Activated CD4-positive, CD25-positive, alpha-beta regulatory T cell treated with anti-CD3 and anti-CD28 coated beads, Interleukin-2, amount 50 U/mL, for 72 hours (primary cell): Measurements from ENCODE around the gene HDAC8.
"Not testable (repeated sequence)": the region's sequence is repeated elsewhere in the genome, so short reads cannot be mapped to it uniquely, and the experiment has no call there.

Experiments used
- DNase-seq: peaks from one replicate; pipeline ENCODE4 v3.0.0; 2021

HDAC8 gene

DNA sequence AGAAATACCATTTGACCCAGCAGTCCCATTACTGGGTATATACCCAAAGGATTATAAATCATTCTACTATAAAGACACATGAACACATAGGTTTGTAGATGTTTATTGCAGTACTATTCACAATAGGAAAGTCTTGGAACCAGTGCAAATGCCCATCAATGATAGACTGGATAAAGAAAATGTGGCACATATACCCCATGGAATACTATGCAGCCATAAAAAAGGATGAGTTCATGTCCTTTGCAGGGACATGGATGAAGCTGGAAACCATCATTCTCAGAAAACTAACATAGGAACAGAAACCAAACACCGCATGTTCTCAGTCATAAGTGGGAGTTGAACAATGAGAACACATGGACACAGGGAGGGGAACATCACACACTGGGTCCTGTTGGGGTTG, 123.6 kb downstream of the HDAC8 start:
- not testable (repeated sequence) for DNase-seq

DNA sequence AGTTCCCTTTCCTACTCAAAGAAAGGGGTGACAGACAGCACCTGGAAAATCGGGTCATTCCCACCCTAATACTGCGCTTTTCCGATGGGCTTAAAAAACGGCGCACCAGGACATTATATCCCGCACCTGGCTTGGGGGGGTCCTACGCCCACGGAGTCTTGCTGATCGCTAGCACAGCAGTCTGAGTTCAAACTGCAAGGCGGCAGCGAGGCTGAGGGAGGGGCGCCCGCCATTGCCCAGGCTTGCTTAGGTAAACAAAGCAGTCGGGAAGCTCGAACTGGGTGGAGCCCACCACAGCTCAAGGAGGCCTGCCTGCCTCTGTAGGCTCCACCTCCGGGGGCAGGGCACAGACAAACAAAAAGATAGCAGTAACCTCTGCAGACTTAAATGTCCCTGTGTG, 131.9 kb downstream of the HDAC8 start:
- DNase-seq: not testable (repeated sequence)

GRCh38 chrX:72436010-72436409, 136.6 kb downstream of the HDAC8 start:
- no peak for DNase-seq

DNA sequence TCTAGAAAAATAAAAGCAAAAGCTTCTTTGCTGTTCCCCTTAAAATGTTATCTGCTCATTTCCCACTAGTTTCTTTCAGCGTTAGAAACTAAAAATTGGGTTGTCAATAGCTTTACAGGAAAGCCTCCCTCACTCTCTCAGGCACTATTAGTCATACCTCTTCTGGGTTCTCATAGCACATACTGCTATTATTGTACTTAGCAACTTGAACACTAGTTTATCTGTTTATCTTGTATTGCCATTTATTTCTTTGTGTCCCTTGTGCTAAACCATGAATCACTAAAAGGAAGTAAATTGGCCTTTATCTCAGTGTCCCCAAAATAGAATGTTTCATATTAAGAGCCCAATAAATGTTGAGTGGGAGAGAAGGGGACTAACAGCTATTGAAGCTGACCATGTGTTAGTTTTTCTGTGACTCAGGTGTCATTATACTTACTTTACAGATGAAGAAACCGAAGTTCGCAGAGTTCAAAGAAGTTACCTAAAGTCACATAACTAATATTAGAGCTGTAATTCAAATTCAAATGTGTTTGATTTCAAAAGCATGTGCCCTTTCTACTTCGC, 142.2 kb downstream of the HDAC8 start:
- DNase-seq: no peak

- DNase-seq: no peak
Measured at GRCh38 chrX:72421797-72422196, 150.8 kb downstream of the HDAC8 start.

- no peak for DNase-seq
Measured at GRCh38 chrX:72409993-72410392, 162.7 kb downstream of the HDAC8 start.

GRCh38 chrX:72408885-72409284, 163.8 kb downstream of the HDAC8 start:
- no peak for DNase-seq

GRCh38 chrX:72405136-72405535, 167.5 kb downstream of the HDAC8 start:
- DNase-seq: not testable (repeated sequence)

DNA sequence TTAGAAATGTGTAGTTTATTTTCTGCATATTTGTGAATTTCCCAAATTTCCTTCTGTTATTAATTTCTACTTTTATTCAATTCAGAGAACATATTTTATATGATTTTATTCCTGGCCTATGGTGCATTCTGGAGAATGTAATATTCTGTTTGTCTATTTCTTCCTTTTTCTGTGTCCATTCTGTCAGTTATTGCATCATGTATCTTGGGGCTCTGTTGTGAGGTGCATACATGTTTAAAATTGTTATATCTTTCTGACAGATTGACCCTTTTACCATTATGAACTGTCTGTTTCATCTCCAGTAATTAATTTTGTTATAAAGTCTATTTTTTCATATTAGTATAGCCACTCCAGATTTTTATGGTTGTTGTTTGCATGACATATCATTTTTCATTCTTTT, 170.0 kb downstream of the HDAC8 start:
- DNase-seq: no peak

GRCh38 chrX:72399816-72400215, 172.8 kb downstream of the HDAC8 start:
- no peak for DNase-seq

GRCh38 chrX:72396117-72396516, 176.5 kb downstream of the HDAC8 start:
- no peak for DNase-seq

GRCh38 chrX:72395237-72395636, 177.4 kb downstream of the HDAC8 start:
- no peak for DNase-seq

DNA sequence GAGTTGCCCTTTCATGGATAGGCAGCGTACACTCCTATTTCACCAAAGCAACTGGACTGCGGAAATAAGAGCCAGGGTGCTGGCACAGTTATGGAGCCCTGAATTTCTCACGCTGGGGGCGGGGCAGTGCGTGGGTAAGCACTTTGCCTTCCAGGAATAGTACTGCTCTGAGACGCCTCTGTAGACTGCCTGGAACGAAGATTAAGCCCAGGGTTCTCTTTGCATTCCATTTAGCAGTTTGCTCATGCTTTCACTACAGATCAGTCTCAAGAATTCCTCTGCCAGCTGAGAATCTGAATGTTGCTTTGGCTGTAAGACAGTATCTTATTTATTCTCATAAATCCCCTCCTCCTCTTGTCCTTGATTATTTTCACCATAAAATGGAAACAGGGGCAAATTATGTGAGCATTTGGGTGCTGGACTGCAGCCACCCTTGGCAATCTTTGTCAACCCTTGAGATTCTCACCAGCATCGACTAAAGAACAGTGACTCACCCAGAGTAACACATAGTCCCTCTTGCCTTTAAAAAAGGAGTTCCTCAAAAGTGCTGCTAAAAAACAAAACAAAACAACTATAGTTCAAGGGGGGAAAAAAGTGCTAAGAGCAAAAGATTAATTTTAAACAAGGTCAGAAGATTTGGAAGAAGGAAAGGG, 178.0 kb downstream of the HDAC8 start:
- no peak for DNase-seq

DNA sequence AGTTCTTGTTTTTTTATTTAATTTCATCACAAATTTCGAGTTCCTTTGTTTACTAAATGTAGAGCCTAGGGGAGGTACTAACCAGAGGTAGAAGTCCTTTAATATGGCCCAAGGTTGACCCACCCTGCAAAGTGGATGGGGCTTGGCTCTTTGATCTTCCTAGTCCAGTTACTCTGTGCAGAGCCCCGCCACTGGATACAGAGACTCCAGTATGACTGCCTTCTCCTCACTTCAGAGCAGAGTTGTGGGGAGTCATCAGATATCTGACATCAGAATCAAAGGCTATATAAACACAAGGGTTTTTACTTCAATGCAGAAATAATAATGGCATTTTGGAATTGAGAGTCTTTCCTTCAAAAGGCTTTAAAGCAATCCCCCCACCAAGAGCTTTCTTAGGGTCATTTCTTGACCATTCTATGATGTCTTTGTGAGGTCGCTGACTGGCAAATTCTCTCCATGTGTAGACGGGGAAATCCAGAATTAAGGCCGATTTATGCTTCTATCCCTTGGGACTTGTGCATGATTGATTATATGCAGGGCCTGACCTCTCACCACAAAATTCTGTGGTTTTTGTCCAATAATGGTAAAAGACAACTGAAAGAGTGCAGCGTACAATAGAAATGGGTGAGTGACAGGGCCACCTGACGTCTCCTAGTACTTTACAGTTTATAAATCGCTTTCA, 178.7 kb downstream of the HDAC8 start:
- no peak for DNase-seq

GRCh38 chrX:72392816-72393800, 179.5 kb downstream of the HDAC8 start:
- no peak for DNase-seq

GRCh38 chrX:72392042-72392441, 180.6 kb downstream of the HDAC8 start:
- DNase-seq: no peak

DNA sequence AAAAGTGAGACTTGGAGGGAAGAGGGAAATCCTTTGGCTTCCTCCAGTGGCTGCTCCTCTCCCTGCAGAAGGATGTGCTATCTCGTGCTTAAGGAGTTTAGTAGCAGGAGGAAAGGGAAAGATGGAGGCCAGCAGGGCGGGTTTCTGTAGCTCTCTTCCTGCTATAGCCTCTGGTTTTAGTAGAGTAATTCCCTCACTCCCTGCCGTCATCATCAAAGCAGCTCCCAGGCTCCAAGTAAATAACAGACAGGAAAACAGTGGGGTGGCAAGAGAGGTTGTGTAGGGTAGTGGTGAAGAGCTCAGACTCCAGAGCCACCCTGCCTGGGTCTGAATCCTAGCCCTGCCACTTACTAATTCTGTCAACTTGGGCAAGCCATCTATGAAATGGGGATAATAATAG, 185.4 kb downstream of the HDAC8 start:
- no peak for DNase-seq

- no peak for DNase-seq
Measured at GRCh38 chrX:72382202-72382595, 190.4 kb downstream of the HDAC8 start.

DNA sequence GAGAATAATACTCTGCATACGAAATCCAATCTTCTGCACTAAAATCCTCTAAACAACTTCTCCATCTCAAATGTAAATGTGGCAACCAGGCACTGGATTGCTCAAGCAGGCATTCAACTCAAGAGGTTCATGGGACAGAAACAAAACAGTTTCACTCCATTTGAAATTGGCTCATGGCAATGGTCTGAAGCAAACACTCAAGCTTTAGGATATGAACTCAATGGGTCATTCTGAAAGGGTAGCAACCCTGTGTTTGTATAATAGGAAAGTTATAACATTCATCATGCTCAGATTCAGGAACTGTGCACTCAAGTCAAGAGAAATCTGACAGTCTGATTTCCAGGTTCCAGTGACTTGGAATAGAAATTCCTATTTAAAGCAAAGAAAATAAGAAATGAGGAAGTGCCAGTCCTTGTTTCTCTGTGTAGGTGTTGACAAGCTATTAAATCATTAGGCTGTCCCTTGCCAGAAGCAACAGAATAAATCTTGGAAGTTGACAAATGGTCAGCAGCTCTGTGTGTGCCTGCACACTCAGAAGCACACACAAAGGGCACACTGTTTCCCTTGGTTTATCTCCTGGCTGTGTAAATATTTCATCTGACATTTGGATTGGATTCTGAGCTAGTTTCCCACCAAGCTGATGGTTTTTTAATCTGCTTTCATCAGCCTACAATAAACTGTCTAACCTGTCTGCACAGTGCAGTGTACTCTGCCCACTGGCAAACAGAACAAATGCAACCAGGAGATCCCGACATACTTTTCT, 191.0 kb downstream of the HDAC8 start:
- DNase-seq: no peak

DNA sequence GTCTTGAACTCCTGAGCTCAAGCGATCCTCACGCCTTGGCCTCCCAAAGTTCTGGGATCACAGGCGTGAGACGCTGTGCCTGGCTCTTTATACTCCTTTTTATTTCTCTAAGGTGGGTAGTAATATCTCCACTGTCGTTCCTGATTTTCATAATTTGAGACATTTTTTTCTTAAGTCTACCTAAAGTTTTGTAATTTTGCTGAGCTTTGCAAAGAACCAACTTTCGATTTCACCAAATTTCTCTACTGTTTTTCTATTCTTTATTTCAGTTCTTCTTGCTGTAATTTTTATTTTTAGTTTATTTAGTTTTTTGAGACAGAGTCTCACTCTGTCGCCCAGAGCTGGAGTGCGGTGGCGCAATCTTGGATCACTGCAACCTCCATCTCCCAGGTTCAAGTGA, 196.5 kb downstream of the HDAC8 start:
- no peak for DNase-seq

GRCh38 chrX:72373136-72373535, 199.5 kb downstream of the HDAC8 start:
- no peak for DNase-seq

- no peak for DNase-seq
Measured at GRCh38 chrX:72372735-72373134, 199.9 kb downstream of the HDAC8 start.

GRCh38 chrX:72371405-72371804, 201.2 kb downstream of the HDAC8 start:
- DNase-seq: no peak
